Measurements from ENCODE around the gene SENP7. TPM values are rescaled to one million over a fixed set of nuclear protein-coding genes. Genes with fewer than 3 reads are reported as not detected.

Gene SENP7
- total RNA-seq, 1 experiment from 2014 or later = 17.4 TPM

GRCh38 chr3:101379658-101380376 is 133.2 kb downstream of the SENP7 start:
- intact Hi-C loops (cut with micrococcal nuclease; ENCODE audit: unreplicated experiment) = loop anchor here (5.0 to 10.0 kb wide), 2 partner anchors 185 to 643 kb away; no protein-coding TSS in a partner anchor
- TF ChIP-seq, protein P1, sequence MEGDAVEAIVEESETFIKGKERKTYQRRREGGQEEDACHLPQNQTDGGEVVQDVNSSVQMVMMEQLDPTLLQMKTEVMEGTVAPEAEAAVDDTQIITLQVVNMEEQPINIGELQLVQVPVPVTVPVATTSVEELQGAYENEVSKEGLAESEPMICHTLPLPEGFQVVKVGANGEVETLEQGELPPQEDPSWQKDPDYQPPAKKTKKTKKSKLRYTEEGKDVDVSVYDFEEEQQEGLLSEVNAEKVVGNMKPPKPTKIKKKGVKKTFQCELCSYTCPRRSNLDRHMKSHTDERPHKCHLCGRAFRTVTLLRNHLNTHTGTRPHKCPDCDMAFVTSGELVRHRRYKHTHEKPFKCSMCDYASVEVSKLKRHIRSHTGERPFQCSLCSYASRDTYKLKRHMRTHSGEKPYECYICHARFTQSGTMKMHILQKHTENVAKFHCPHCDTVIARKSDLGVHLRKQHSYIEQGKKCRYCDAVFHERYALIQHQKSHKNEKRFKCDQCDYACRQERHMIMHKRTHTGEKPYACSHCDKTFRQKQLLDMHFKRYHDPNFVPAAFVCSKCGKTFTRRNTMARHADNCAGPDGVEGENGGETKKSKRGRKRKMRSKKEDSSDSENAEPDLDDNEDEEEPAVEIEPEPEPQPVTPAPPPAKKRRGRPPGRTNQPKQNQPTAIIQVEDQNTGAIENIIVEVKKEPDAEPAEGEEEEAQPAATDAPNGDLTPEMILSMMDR (conservative IDR thresholded peaks at IDR 0.05) = no peak
- TF ChIP-seq EZH2 (IDR thresholded peaks at IDR 0.05; ENCODE audit: low read depth) = no peak
- Histone ChIP-seq H3F3A (ENCODE audit: insufficient read depth, low read depth) (no peaks in the 10 kb centered on the region), H3K4me1 (replicated peaks; ENCODE audit: insufficient read depth) (no peaks in the 10 kb centered on the region), H4K20me1 (ENCODE audit: insufficient read depth) (no peaks in the 10 kb centered on the region), H3K36me3 (ENCODE audit: low read depth) (no peaks in the 10 kb centered on the region), H2AFZ (no peak overlapping the region), H3K4me2 (no peak overlapping the region), H3K79me2 (ENCODE audit: low read depth) (no peaks in the 10 kb centered on the region), H3K9me2 (ENCODE audit: insufficient read depth) (no peaks in the 10 kb centered on the region), H3K9me3 (ENCODE audit: insufficient read depth, low read depth) (peaks cover 3% of the 10 kb centered on the region), H3K4me3 (no peak overlapping the region), H3K27ac (no peak overlapping the region), H3K27me3 (ENCODE audit: insufficient read depth, low read depth) (no peaks in the 10 kb centered on the region)
- no peak for DNase-seq
- BruUV-seq (replicated peaks) = no TSS peak
- ChIA-PET CTCF (no interaction called here), POLR2A (ENCODE audit: unreplicated experiment) (no interaction called here)

DNA sequence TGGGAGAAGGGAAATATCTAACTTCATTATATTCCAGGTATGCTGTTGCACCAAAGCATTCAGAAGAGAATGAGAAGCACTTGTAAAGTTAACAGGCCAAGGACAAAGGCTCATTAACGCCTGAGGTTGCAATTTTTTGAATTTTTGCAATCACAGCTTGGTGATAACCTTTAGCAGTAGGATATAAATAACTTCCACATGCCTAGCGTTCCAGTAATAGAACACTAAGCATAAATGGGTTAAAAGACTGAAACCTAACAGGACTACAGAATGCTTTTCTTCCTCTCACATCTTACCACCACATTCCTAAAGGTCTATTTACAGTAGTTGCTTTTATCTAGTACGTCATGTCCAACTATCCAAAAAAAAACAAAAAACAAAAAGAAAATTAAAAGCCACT is 135.2 kb downstream of the SENP7 start:
- Histone ChIP-seq H3K79me2 (ENCODE audit: low read depth) (no peaks in the 10 kb centered on the region), H3K9me3 (ENCODE audit: insufficient read depth, low read depth) (peaks cover 3% of the 10 kb centered on the region), H3K9me2 (ENCODE audit: insufficient read depth) (no peaks in the 10 kb centered on the region), H4K20me1 (ENCODE audit: insufficient read depth) (no peaks in the 10 kb centered on the region), H3K27me3 (ENCODE audit: insufficient read depth, low read depth) (no peaks in the 10 kb centered on the region), H3F3A (ENCODE audit: insufficient read depth, low read depth) (no peaks in the 10 kb centered on the region), H3K4me3 (no peak overlapping the region), H3K36me3 (ENCODE audit: low read depth) (no peaks in the 10 kb centered on the region), H2AFZ (no peak overlapping the region), H3K27ac (no peak overlapping the region), H3K4me1 (replicated peaks; ENCODE audit: insufficient read depth) (no peaks in the 10 kb centered on the region), H3K4me2 (no peak overlapping the region)
- CTCF ChIA-PET = no interaction called here
- intact Hi-C loops (cut with micrococcal nuclease; ENCODE audit: unreplicated experiment) = no loop called here
- BruUV-seq (replicated peaks) = no TSS peak
- POLR2A ChIA-PET (ENCODE audit: unreplicated experiment) = no interaction called here
- TF ChIP-seq, protein P1 (conservative IDR thresholded peaks at IDR 0.05) = no peak
- TF ChIP-seq EZH2 (IDR thresholded peaks at IDR 0.05; ENCODE audit: low read depth) = no peak
- no peak for DNase-seq

GRCh38 chr3:101377209-101377608 is 135.8 kb downstream of the SENP7 start:
- no peaks in the 10 kb centered on the region for H3K9me2 ChIP-seq (ENCODE audit: insufficient read depth)
- no peak overlapping the region for H3K4me3 ChIP-seq
- no peaks in the 10 kb centered on the region for H3K27me3 ChIP-seq (ENCODE audit: insufficient read depth, low read depth)
- H2AFZ ChIP-seq = no peak overlapping the region
- no peaks in the 10 kb centered on the region for H3F3A ChIP-seq (ENCODE audit: insufficient read depth, low read depth)
- TF ChIP-seq EZH2 (IDR thresholded peaks at IDR 0.05; ENCODE audit: low read depth) = no peak
- TF ChIP-seq, protein P1 (conservative IDR thresholded peaks at IDR 0.05) = no peak
- no peak overlapping the region for H3K27ac ChIP-seq
- H3K4me2 ChIP-seq = no peak overlapping the region
- no peak for DNase-seq
- POLR2A ChIA-PET (ENCODE audit: unreplicated experiment) = no interaction called here
- no peaks in the 10 kb centered on the region for H4K20me1 ChIP-seq (ENCODE audit: insufficient read depth)
- peaks cover 3% of the 10 kb centered on the region for H3K9me3 ChIP-seq (ENCODE audit: insufficient read depth, low read depth)
- no peaks in the 10 kb centered on the region for H3K79me2 ChIP-seq (ENCODE audit: low read depth)
- intact Hi-C loops (cut with micrococcal nuclease; ENCODE audit: unreplicated experiment) = no loop called here
- H3K36me3 ChIP-seq (ENCODE audit: low read depth) = no peaks in the 10 kb centered on the region
- no peaks in the 10 kb centered on the region for H3K4me1 ChIP-seq (replicated peaks; ENCODE audit: insufficient read depth)
- no TSS peak for BruUV-seq (replicated peaks)
- CTCF ChIA-PET = no interaction called here

Data from PC-9 (cell line).